Activated T-cell treated with anti-CD3 and anti-CD28 coated beads for 1 hour (primary cell): ENCODE results near the gene KRT4.

ENCODE experiments used
- DNase-seq: peaks from one replicate; pipeline ENCODE4 v3.0.0-alpha.2; 2020; ENCODE audit warnings: low read depth

The KRT4 gene

GRCh38 chr12:52836491-52837412 is 22.8 kb upstream of the KRT4 start:
- DNase-seq, result no peak

GRCh38 chr12:52836042-52836466 is 22.1 kb upstream of the KRT4 start:
- DNase-seq, result peak; percentile 29

GRCh38 chr12:52835271-52836041 is 21.5 kb upstream of the KRT4 start:
- no peak for DNase-seq

- DNase-seq, result no peak
These were observed 20.7 kb upstream of the KRT4 start for GRCh38 chr12:52834727-52835001.

DNA sequence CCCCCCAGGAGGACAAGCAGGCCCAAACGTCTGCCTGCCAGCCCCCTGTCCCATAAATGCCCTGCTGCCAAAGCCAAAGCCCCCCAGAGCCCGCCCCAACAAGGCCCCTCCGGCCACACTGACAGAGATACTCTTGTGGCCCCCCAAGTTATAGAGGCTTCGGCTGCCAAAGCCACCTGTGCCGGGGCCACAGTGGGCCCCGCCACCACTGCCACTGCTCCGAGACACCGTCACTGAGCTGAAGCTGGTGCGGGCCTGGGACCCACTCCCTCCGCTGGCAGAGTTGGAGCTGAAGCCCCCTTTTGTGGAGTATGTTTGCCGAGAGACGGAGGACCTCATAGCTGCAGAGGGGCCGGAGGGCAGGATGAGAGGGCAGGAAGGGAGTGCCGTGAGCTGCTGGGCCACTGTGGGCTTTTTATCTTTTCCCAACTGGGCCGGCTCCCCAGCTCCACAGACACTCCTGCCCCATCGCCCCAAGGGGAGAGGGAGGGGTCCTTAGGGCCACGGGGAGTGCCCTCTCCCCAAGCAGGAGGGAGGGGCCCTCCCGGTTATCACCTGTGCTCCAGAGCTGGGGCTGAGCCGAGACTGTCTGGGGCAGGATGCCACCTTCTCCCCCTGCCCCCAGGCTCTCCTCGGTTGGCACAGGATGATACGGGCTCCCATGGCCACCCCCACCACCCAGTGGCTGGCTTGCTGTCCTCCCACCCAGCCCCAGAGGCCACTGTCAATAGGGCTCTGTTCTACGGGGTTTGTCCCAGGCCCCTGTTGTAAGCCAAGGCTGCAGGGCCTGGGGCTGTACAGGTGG is 20.2 kb upstream of the KRT4 start, which contains the start of gene KRT79:
Gene KRT79 (minus strand): TSS at position 390 of the 805 bp plus-strand sequence. CDS start 51 bp downstream, at position 339.
- no peak for DNase-seq

GRCh38 chr12:52832985-52833905 is 19.3 kb upstream of the KRT4 start:
- no peak for DNase-seq

DNA sequence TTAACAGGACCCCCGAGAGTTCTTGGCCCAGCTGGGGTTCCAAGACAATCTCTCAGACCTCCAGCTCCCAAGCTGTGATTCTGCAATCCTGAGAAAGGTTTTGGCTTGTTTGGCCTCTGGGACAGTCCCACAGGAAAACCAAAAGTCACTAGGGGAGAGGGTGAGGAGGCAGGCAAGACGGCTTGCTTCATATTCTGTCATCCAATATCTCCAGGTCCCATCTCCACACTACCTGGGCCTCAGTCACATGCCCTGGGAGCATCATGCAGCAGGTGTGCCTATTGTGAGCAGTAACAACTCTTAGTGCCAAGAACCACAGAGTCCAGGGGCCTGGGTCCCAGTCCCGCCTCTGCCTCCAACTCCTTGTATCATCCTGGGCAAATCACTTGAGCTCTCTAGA is 18.5 kb upstream of the KRT4 start:
- no peak for DNase-seq

GRCh38 chr12:52831251-52831650 is 17.3 kb upstream of the KRT4 start:
- no peak for DNase-seq

DNA sequence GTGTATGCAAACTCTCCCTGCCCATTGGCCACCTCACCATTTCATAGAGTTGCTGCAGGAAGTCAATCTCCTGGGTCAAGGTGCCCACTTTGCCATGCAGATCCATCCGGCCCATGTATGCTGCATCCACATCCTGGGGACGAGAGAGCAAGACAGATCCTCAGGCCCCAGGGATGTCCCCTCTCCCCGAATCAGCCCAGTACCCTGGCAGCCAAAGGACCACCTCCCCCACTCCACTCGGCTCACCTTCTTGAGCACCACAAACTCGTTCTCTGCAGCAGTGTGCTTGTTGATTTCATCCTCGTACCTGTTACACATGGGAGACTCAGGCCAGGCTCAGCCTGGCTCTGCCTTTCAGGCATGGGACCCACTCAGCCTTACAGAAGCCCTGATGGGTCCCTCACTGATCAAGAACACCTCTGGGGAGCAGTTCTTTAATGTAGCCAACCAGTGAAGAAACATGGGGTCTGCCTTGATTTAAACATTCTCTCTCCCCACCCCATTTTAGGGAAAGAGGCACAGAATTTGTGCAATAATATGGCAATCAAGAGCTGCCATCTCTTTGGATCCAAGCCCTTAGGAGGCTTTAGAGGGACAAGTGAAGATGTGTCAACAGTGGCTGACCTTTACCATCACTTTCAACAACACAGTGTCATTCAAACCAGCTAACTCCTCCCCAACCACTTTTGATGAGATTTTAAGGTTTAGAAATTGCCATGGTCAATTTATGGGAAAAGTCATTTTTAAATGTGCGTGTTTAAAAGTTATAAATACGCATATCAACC is 16.3 kb upstream of the KRT4 start:
- DNase-seq, result no peak

DNA sequence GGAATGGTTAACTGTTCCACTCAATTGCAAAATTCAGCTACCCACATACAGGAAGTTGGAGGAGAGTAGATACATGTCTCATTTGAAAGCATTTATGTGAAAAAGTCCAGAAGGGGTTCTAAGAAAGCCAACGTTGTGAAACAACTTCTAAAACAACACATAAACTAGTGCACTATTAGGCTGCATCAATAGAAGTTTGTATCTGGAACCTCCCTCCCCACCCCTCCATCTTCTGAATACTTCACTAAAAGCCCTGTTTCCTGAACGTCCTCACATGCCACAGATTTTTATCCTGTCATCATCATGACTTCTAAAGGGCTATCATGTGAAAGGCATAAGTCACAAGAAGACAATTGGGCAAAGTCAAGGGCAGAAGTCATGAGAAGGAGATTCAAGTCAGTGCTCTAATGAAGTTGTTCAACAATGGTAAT is 14.7 kb upstream of the KRT4 start:
- DNase-seq, result no peak

DNA sequence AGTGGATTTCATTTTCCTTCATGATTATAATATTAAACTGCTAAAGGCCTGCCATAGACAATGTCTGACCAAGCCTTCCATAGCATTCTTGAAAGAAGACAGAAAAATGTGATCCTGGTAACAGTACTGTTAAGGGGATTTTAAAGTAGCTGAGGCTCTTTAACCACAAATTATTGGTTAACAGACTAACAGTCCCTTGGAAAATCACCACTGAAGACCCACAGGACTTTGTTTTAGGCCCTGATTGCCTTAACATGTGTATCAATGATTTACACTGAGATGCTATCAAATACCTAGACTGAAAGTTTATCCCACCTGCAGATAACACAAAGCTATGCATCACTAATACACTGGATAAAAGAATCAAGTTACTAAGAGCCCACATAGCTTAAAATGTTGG is 14.2 kb upstream of the KRT4 start:
- DNase-seq, result no peak

- DNase-seq, result no peak
These were observed 13.7 kb upstream of the KRT4 start for GRCh38 chr12:52827499-52828090.

GRCh38 chr12:52826611-52827498 is 12.9 kb upstream of the KRT4 start:
- DNase-seq, result no peak

- no peak for DNase-seq
These were observed 12.0 kb upstream of the KRT4 start for GRCh38 chr12:52825961-52826360.

DNA sequence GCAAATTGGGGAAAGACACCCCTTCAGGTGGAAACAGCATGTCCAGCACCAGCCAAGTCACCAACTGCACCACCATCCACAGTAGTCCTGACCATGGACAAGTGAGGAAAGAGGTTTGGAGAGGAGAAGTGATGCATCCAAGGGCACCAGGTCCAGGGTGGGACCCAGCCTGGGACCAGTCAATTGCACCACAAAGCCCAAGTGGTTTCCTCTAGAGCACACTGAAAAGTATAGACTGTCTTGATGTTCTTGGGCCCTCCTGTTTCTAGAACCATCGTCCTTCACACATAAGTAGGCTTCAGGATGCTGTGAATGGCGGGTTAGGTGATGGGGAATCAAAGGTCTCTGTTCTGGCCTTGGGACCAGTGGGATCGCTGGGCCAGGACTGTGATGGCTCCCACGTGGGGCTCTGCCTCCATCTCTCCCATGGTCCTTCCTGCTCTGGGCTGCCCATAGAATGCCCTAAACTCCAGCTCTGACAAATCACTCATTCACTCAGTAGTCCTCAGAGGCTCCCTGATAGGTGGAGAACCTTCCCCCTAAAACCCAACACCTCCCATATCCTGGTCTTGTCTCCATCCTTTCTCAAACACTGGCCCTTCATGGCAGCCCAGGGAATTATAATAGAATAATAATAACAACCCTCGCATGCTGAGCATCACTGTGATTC is 11.0 kb upstream of the KRT4 start:
- DNase-seq, result no peak

- no peak for DNase-seq
These were observed 10.0 kb upstream of the KRT4 start for GRCh38 chr12:52823761-52824450.

DNA sequence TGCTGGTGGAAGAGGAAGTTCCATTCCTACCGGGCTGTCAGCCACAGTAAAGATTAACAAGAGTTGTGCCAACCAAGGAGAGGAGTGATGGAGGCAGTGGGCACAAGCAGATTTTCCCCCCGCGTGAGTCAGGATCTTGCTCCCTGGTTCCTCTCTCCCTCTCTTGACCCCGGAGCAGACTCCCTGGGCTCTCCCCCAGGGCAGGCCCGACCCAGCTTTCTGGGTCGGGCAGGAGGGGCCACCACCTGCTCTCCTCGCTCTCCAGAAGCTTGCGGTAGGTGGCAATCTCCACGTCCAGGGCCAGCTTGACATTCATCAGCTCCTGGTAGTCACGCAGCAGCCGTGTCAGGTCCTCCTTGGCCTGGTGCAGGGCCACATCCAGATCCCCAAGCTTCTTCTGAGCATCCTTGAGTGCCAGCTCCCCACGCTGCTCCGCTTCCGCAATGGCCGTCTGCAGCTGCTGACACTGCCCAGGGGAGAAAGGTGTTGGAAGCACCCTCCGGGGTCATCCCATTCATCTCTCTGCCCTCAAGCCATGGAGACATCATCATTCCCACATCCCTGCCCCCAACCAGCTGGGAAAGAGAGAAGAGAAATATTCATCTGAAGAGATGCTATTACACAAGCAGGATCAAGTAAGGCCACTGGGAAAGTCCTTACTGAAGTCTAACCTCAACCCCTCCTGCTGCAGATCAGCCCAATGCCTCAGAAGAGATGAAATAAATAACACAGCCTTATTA is 9.0 kb upstream of the KRT4 start:
- no peak for DNase-seq
